Left cardiac atrium (tissue), 4 donors: Measurements from ENCODE around the gene NPBWR2. TPM values are rescaled to one million over a fixed set of nuclear protein-coding genes. Genes with fewer than 3 reads are reported as not detected.

Source experiments
- ATAC-seq, 2 donors: fragments of 200-7000 bp; cut with Tn5 transposase; one replicate each; pipeline ENCODE4 v1.9.1; 2020; ENCODE audit warnings: mild to moderate bottlenecking in 2 of 2, moderate library complexity in 2 of 2
- DNase-seq: peaks from one replicate; pipeline ENCODE4 v3.0.0-alpha.2; 2020
- intact Hi-C, 2 donors: fragments of 100-400 bp; cut with DNase I; formaldehyde crosslinking; loops; one replicate each; pipeline versions ENCODE4 v1.14.1 to v1.15.1; 2022 to 2023
- microRNA-seq, 2 donors: library from miRNA; unstranded; fragments of <30 nt; microRNA quantifications; one replicate each; pipeline ENCODE4 v1.2.0, GENCODE V29; 2020
- total RNA-seq, 2 donors: library from RNA; stranded (reverse); fragmentation: NEBNext Ultra II Directional; extraction: Animal tissue kit (Norgen Biotek cat#: 25700); gene quantifications; one replicate each; pipeline ENCODE4 v1.2.1, GENCODE V29; 2021
- donor health status: DM: no; HTN: yes; CAD: no.
- donor health status: DM: no; HTN: yes; CAD: no; lungs with severe emphysema.
- donor health status: DM: yes; HTN: yes; CAD: no.
- donor health status: Dilated cardiomyopathy.

NPBWR2 gene
- total RNA-seq, 2 donors from 2014 or later: not detected

DNA sequence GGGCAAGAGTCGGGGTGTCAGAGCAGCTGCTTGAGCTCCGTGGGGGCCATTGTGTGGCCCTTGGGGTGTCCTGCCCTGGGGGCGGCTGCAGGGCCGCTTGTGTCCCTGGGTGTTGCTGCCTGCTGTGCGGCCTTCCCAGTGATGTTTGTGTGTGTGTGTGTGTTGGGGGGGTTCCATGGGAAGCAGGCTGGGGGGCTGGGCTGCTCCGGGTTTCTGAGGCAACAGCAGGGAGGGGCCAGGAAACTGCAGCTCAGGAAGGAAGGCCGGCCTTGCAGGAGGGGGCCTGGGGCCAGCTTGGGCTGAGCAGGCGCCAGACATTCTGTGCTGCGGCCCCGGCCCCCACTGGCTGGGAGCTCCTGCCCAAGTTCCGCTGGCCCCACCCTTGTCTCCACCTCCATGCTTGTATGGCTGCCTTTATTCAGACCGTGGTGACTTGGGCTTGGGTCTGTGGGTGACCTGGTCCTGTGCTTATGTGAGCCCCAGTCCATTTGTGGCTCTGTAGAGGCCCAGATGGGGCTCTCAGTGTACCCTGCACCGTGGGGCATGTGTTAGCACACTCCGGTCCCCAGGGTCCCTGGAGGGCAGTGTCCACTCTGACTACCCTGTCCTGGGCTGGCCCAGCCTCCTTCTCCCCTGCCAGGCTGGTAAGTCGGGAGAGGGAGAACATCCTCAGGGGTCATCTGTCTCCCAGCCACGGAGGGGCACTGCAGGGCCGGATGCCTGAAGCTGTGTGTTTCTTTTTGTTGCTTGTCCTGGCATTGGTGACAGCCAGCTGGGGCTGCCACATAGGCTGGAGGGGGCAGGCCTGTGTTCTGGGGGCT lies 53.3 kb downstream of the NPBWR2 start:
- DNase-seq: peak; percentile 88
- intact Hi-C loops: no loop called here
- peak; percentile 39 to 44 for ATAC-seq

Small RNA genes lying within 50 kb of the gene (microRNA-seq; reads per million reads assigned to microRNA genes)
- 0.20 to 0.54 reads per million in 2 donors for gene MIR6813

Other genes starting within 250 kb of the NPBWR2 start
- not detected for gene ABHD16B, start 246.1 kb downstream of the NPBWR2 start, total RNA-seq
- gene TPD52L2, start 242.3 kb downstream of the NPBWR2 start, total RNA-seq: 10 to 100 TPM; 67.5 to 68.7 TPM
- gene DNAJC5, start 212.4 kb downstream of the NPBWR2 start, total RNA-seq: 10 to 100 TPM; 41.9 to 53.4 TPM
- gene UCKL1, start 151.1 kb downstream of the NPBWR2 start, total RNA-seq: 10 to 100 TPM; 30.8 to 32.4 TPM
- gene ZNF512B, start 137.6 kb downstream of the NPBWR2 start, total RNA-seq: 10 to 100 TPM; 11.7 to 14.5 TPM
- gene SAMD10, start 127.9 kb downstream of the NPBWR2 start, total RNA-seq: 1 to 10 TPM; 2.7 to 3.8 TPM
- gene PRPF6, start 126.4 kb downstream of the NPBWR2 start, total RNA-seq: 10 to 100 TPM; 38.8 to 43.9 TPM
- gene C20orf204, start 71.4 kb downstream of the NPBWR2 start, total RNA-seq: 1 to 10 TPM in 1 of 2 donors, under 1 TPM in 1; 0.29 to 1.0 TPM
- 10 to 100 TPM; 39.4 to 83.4 TPM for gene SOX18, start 57.9 kb downstream of the NPBWR2 start, total RNA-seq
- 10 to 100 TPM; 44.7 to 46.4 TPM for gene TCEA2, start 44.4 kb downstream of the NPBWR2 start, total RNA-seq
- 1 to 10 TPM; 9.7 to 10.0 TPM for gene RGS19, start 28.0 kb downstream of the NPBWR2 start, total RNA-seq
- under 1 TPM; 0.71 to 0.97 TPM for gene OPRL1, start 27.5 kb downstream of the NPBWR2 start, total RNA-seq
- gene LKAAEAR1, start 23.2 kb downstream of the NPBWR2 start, total RNA-seq: under 1 TPM in 1 of 2 donors, not detected in 1; 0.41 TPM
- under 1 TPM; 0.21 to 0.34 TPM for gene MYT1, start 56.9 kb upstream of the NPBWR2 start, total RNA-seq
- gene PCMTD2, start 148.2 kb upstream of the NPBWR2 start, total RNA-seq: 10 to 100 TPM; 54.9 to 76.4 TPM